C4-2B (cell line): ENCODE data around the gene SLC35F3.

Source experiments
- CTCF ChIP-seq: fragments of 450-650 bp; conservative IDR thresholded peaks from 2 replicates; pipeline ENCODE4 v1.5.1; 2017; ENCODE audit warnings: mild to moderate bottlenecking
- ZFX ChIP-seq: fragments of 450-650 bp; IDR thresholded peaks from 2 replicates; pipeline ENCODE4 v1.6.1; 2017

DNA sequence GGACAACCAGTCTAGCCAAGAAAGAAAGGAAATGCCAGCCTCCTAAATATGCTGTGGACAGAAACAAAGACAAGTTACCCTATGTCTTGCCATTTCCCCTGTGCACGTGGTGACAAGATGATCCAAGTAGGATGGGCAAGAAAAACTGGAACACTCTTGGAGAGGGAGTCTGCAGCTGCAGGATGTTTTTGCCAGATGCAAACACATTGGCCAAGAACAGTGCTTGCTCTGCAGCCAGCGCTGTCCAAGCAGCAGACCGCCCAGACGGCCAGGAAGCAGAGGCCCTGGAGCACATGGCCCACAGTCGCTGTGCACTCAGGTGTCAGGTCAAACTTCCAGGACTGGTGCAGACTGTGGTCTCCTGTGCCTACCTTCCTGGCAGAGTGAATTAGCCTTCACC is 189.3 kb downstream of the SLC35F3 start:
- TF ChIP-seq CTCF (no peak), ZFX (no peak)
